Right hindlimb (tissue), 1 donor: ENCODE data around the gene PRAMEF26.
"Not testable (repeated sequence)": the region's sequence is repeated elsewhere in the genome, so short reads cannot be mapped to it uniquely, and the experiment has no call there.

ENCODE experiments used
- DNase-seq: peaks from one replicate; pipeline ENCODE4 v3.0.0-alpha.2; 2018

Gene PRAMEF26

DNA sequence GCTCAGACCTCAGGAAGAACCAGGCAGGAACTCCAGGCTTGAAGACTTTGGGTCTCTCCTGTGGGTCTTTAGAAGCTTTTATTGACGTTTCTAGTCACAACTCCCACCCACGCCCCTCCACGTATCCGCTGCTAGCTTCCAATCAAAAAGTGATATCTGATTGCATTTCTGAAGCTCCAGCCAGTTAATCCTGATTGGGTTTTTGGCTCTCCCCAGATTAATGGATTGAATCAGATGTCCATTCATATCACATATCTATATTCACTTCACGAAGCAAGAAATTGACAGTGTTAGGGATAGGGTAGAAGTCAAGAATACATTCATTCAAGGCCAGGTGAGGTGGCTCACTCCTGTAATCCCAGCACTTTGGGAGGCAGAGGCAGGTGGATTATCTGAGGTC lies at the start of gene PRAMEF26:
TSS of gene PRAMEF26 (minus strand) at position 101 of the 400 bp plus-strand sequence. CDS start 2,914 bp downstream, outside the sequence.
- DNase-seq = not testable (repeated sequence)

DNA sequence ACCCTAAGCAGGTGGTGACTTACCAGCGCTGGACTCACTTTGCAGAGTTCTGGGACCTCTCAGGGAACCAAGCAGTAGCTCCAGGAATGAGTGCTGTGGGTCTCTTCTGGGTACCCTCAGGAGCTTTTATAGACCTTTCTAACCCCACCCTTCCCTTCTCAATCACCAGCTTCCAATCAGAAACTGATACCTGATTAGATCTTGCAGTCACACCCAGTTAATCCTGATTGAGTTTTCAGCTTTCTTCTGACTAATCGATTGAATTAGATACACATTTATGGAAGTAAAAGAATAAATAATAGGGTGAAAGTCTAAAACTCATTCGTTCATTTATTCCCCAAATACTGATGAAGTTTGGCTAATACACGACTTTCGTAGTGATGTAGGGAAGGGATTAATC lies 45.5 kb upstream of the PRAMEF26 start, which contains the start of gene PRAMEF13:
TSS of gene PRAMEF13 (minus strand) at position 101 of the 400 bp plus-strand sequence. CDS start 1,820 bp downstream, outside the sequence.
- not testable (repeated sequence) for DNase-seq

DNA sequence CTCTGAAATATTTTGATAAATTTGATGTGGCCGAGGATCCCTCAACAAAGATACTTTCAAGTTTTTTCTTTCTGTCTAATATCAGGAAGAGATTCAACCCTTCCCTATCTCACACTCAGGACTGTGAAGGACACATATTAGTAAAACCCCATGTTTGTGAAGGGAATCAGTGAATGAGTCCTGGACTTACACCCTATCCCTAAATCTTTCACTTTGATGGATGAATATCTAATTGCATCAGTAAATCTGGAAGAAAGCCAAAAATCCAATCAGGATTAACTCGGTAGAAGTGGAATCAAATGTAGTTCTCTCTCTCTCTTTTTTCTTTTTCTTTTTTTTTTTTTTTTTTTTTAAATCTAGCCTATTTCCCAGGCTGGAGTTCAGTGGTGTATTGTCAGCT lies 15.7 kb upstream of the PRAMEF26 start, which contains the start of gene PRAMEF9:
TSS of gene PRAMEF9 (plus strand) at position 301 of the 400 bp plus-strand sequence. CDS start 3,433 bp downstream, outside the sequence.
- DNase-seq = not testable (repeated sequence)

DNA sequence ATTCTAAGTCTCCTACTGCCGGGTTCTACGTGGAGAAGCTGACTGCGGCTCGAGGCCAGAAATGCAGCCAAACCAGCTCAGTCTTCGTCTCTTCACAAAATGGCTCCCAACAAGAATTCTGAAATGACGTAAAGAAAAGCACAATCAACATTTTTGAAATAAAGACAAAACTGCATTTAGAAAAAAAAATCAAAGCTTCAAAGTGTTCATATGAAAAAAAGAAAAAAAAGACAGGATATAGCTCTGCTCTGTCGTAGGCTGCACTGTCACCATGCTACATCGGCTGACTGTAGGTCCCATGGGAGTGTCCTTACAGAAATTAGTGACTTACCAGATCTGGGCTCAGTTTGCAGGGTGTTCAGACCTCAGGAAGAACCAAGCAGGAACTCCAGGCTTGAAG lies 9.7 kb upstream of the PRAMEF26 start, which contains the start of gene HNRNPCL4:
TSS of gene HNRNPCL4 (minus strand) at position 101 of the 400 bp plus-strand sequence. CDS start 164 bp downstream, outside the sequence.
- DNase-seq = not testable (repeated sequence)

DNA sequence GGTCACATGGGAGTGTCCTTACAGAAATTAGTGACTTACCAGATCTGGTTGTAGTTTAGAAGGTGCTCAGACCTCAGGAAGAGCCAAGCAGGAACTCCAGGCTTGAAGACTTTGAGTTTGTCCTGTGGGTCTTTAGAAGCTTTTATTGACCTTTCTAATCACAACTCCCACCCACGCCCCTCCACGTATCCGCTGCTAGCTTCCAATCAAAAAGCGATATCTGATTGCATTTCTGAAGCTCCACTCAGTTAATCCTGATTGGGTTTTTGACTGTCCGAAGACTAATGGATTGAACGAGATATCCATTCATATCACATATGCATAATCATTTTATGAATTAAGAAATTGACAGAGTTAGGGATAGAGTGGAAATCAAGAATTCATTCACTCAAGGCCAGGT lies 39.1 kb downstream of the PRAMEF26 start, which contains the start of gene HNRNPCL2:
TSS of gene HNRNPCL2 (minus strand) at position 101 of the 400 bp plus-strand sequence. CDS start 454 bp downstream, outside the sequence.
- not testable (repeated sequence) for DNase-seq
